Fibroblast of peridontal ligament (primary cell): Measurements from ENCODE around the gene XRN1.
"Not testable (repeated sequence)": the region's sequence is repeated elsewhere in the genome, so short reads cannot be mapped to it uniquely, and the experiment has no call there.

Experiments
- DNase-seq: peaks from one replicate; pipeline ENCODE4 v3.0.0-alpha.2; 2010; ENCODE audit errors: extremely low read depth

The XRN1 gene, protein sequence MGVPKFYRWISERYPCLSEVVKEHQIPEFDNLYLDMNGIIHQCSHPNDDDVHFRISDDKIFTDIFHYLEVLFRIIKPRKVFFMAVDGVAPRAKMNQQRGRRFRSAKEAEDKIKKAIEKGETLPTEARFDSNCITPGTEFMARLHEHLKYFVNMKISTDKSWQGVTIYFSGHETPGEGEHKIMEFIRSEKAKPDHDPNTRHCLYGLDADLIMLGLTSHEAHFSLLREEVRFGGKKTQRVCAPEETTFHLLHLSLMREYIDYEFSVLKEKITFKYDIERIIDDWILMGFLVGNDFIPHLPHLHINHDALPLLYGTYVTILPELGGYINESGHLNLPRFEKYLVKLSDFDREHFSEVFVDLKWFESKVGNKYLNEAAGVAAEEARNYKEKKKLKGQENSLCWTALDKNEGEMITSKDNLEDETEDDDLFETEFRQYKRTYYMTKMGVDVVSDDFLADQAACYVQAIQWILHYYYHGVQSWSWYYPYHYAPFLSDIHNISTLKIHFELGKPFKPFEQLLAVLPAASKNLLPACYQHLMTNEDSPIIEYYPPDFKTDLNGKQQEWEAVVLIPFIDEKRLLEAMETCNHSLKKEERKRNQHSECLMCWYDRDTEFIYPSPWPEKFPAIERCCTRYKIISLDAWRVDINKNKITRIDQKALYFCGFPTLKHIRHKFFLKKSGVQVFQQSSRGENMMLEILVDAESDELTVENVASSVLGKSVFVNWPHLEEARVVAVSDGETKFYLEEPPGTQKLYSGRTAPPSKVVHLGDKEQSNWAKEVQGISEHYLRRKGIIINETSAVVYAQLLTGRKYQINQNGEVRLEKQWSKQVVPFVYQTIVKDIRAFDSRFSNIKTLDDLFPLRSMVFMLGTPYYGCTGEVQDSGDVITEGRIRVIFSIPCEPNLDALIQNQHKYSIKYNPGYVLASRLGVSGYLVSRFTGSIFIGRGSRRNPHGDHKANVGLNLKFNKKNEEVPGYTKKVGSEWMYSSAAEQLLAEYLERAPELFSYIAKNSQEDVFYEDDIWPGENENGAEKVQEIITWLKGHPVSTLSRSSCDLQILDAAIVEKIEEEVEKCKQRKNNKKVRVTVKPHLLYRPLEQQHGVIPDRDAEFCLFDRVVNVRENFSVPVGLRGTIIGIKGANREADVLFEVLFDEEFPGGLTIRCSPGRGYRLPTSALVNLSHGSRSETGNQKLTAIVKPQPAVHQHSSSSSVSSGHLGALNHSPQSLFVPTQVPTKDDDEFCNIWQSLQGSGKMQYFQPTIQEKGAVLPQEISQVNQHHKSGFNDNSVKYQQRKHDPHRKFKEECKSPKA (N-terminal part only)

DNA sequence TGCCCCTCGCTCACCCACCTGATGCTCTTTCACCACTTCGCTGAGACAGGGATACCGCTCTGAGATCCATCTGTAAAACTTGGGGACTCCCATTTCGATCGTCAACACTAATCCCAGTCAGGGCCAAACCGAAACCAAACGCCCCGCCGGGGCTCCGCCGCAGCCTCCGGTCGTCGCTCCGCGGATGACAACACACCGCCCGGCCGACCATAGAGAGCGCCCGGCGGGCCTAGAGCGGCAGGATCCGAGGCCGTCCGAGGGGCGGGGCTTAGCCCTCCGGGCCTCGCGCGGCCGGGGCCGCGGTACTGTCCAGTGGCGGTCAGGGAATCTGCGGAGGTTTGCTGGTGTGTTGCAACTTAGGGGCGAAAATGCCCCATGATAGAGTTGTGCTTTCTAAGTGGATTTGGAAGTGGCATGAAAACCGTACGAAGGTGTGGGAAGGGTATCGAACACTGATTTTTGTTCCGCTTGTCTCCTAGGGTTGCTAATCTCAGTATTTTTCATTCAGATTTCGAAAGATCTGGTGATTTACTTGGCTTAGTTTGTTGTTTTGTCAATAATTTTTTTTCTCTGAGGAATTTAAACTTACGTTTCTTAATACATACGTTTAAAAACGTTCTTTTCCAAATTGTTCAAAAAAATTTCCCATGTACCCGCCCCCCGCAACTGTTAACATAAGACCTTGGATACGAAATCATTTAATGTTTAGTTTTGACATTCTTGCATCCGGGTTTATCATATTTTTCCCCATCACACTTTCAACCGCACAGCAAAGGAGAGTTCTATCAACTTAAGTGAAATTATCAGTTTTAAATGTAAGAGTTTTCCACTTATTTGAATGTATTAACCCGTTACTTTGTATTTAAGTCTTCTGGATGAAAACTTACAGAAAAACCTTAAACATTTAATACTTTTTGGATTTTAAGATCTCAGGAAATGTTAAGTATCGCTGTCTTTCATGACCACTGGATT lies at the start of gene XRN1:
Gene XRN1, minus strand, starts transcription at position 186 of the 972 bp plus-strand sequence. Its CDS starts 93 bp downstream, at position 93.
- DNase-seq = peak; percentile 91

DNA sequence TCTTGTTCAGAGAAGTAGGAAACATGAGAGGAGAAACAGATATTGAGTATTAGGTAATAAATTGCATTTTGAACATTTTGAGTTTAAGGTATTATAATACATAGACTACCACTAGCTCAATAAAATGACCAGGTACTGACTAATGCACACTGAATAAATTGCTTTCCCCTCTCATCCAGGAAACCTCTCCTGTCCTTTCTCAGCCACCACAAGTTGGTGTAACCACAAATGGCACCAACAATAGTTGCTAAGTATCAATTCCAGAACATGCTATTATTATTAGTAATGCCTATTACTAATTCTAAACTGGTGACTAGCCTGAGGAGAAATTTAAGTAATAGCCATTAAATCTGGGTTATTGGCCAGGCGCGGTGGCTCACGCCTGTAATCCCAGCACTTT lies 47.3 kb upstream of the XRN1 start:
- DNase-seq = no peak

DNA sequence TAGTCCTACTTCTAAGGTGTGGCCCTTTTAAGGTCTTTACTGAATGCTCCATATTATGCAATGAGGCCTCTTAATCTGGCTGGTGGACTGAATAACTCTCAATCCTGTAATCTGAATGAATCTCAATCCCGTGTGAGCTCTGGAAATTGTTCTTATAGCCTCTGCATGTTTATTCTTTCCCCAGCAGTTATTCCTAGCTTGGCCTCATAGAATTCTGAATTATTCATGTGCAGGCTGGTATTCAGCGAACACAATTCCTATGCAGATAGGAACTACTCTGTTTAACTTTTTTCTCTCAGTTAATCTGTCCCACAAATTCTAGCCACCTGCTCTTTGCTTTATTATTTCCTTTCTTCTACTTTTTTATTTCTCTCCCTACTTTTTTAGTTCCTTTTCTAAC lies 44.3 kb upstream of the XRN1 start:
- no peak for DNase-seq

DNA sequence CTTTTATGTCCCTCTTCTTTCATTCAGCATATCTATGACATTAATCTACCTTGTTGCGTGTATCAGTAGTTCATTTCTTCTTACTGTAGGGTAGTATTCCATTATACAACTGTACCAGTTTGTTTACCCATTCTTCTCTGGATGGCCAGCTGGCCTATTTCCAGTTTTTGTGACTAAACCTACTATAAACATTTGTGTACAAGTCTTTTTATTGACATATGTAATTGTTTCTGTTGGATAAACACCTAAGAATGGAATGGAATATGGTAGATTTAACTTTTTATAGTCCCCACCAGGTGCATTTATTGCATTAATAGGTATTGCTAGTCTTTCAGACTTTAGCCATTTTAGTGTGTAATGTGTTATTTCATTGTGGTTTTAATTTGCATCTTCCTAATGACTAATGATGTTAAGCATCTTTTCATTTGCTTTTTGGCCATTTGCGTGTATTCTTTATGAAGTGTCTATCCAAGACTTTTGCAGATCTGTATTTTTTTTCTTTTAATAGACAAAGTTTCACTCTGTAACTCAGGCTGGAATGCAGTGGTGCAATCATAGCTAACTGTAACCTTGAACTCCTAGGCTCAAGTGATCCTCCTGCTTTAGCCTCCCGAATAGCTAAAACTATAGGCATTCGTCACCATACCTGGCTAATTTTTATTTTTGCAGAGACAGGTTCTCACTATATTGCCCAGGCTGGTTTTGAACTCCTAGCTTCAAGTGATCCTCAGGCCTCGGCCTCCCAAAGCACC lies 41.9 kb upstream of the XRN1 start:
- no peak for DNase-seq

DNA sequence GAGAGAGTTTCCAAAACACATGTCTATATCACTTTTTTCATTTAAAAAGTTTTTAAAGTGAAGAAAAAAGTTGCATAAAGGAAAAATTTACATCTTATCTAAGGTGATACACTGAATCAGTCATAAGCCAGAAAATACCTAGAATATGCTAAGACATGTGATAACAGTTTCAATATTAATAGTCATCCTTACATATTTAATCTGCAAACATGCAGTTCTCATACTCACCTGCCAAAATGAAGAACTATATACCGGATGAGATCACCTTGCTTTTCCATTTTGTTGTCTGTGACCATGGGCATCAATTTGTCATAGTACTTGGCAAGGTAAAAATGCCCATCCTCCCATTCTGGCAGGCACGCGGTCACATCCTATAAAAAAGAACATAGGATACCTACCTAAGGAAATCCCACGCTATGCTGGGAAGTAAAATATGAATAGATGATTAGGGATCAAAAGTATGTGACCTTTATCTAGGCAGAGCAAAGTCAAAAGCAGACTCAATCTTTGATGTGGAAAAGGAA lies 37.1 kb upstream of the XRN1 start:
- no peak for DNase-seq

DNA sequence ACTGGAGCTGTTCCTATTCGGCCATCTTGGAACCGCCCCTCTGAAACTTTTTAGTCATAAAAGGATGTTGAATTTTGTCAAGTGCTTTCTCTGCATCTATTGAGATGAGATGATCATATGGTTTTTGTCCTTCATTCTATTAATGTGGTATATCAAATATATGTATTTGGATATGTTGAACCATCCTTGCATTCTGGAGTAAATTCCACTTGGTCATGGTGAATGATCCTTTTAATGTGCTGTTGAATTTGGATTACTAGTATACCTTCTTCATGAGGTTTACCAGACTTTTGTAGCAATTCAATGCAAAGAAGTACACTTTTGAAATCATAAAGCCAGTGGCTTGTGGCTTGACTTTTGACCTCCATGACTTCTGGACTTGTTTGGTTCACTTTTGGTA lies 33.4 kb upstream of the XRN1 start:
- DNase-seq = no peak

DNA sequence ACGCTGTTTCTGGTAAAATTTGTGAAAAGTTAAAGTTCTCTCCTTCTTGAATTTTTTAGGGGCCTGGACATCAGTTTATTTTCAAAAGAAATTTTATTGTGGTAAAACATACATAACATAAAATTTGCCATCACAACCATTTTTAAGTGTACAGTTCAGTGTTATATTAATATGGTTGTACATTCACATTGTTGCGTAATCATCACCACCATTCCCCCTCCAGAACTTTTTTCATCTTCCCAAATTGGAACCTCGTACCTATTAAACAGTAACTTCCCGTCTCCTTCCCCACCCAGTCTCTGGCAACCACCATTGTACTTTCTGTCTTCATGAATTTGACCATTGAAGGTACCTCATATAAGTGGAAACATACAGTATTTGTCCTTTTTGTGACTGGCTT lies 23.0 kb upstream of the XRN1 start:
- DNase-seq = no peak

DNA sequence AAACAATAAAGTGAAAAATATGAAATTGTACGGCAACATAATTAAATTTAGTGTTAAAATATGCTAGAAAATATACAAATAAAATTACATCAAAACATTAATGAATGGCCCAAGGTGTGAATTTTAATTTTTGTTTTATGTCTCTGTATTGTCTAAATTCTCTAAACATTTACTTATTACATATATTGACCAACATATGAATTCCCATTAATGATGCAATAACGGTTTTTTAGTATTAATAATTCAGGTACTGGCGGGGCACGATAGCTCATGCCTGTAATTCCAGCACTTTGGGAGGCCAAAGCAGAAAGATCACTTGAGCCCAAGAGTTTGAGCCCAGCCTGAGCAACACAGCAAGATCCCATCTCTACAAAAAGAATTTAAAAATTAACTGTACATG lies 20.6 kb upstream of the XRN1 start:
- no peak for DNase-seq

DNA sequence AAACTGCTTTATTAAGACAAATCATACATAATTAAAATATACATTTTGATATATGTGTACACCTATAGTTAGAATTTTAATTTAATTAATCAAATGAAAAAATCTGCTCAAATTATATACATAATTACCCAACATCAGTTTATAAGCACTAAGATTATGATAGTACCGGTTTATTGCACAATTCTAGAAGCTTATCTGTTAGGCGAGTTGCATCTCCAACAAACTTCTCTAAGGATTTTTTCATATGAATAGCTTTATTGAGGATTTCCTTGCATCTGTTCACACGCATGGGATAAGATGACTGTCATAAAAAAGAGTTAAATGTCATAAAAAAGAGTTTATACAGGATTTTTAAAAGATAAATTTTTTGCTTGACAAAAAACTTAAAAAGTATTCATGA lies 19.9 kb upstream of the XRN1 start:
- no peak for DNase-seq

DNA sequence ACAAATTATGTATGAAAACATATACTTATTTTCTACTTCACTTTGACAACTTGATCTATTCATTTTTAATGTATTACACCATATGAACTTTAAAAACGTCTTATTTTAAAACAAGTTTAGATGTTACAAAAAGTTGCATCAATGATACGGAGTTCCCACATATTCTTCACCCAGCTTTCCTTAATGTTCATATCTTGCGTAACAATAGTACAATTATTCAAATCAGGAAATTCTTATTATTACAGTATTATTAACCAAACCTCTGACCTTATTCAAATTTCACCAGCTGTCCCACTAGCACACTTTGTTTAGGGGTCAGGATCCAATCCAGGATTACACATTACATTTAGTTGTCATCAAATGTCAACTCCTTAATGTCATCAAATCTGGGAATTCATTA lies 12.9 kb upstream of the XRN1 start:
- no peak for DNase-seq

DNA sequence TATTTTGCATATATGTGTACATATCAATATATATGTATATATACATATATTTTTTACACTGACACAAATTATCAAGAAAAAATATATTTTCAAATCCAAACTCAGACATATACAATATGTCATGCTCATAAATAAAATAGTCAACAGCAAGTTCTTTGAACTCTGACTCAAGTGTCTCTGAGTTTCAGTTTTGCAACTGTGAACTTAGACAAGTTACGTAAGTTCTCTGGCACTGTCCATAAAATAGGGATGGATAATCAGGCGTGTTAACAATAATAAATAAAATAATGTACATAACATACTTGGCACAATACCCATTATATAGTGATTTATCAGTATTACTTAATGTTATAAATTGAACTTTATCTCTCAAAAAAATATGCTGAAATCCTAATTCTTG lies 12.1 kb upstream of the XRN1 start:
- DNase-seq = no peak

DNA sequence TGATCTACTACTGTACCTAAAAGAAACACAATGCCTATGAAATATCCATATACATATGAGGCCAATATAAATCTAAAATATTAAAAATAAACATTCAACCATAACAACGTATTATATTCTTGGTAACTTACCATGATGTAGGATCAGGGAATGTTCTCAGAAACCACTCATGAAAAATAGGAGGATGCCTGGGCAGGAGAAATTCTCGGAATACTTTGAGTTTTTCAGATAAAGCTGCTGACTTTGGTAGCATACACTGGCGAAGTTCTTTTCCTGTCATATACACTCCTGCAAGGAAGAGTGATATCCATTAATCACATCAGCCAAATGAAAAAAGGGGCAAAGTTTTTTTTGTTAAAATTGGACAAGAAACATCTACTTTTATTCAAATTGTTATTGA lies 11.3 kb upstream of the XRN1 start:
- DNase-seq = no peak

DNA sequence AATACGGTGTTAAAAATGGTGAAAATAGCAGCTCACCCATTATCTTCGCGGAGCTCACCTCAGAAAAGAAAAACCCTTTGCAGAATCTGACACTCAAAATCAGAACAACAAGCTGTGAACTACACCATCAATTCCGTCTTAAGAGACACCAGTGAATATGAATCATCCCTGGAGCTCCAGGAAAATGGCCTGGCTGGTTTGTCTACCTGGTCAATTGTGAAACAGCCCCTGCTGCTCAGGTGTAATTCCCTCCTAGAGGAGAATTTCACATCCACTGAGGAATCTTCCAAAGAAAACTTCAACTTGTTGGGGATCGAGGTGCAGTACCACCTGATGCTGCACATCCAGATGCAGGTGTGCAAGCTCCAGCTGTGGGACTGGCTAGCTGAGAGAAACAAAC lies 3.0 kb upstream of the XRN1 start:
- no peak for DNase-seq

DNA sequence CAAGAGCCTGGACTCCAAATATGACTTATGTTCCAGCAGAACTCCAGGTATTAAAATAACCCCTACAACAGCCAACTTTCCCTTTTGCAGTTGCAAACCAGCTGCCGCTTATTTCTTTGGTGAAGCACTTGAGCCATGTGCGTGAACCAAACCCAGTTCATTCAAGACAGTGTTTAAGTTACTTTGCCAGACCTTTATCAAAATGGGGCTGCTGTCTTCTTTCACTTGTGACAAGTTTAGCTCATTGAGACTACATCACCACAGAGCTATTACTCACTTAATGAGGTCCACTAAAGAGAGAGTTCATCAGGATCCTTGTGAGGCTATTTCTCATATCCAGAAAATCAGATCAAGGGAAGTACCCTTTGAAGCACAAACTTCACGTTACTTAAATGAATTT lies 2.4 kb upstream of the XRN1 start:
- DNase-seq = no peak

DNA sequence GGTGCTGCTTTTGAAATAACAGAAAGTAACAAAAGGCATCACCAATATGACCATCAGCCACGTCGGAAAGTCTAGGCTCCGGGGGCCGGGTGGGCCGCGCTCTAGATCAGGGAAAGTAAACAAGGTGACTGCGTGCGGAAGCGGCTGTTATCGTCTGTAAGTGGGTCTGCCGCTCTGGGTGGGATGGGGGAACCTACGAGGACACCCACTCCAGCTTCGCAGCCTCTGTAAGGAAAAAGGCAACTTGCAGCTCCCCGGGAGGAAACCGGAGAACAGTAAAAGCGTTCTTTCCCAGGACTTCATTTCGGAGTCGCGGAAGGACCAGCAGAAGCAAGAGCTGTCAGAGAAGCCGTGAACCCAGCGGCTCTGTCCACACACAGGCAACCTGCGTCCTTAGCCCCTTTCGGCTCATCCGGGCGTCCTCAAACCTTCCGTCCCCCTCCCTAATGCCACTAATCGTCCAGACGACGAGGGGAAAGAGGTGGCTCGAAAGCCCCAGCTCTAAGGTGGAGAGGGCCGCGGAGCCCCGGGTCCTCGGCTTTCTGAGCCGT lies 461 bp downstream of the XRN1 start:
- DNase-seq = peak; percentile 56

DNA sequence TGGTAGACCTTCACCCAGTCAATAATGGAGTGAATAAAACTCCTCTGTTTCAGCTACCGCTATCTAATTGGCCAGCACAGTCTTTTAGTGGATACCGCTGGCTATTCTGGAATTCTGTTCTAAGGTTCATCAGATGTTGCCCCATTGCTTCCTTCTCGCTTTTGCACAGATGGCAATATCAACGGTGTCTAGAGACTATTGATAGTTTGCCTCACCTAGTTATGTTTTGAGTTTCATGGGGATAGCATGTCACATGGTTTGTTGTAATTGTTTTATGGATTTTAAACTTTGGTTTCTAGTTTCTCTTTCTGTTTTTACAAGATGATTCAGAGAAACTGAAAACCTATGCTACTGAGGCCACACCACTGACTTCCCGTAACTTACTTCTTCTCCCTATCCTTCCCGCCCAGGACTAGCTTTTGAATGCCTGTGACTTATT lies 2.0 kb downstream of the XRN1 start:
- peak; percentile 66 for DNase-seq

DNA sequence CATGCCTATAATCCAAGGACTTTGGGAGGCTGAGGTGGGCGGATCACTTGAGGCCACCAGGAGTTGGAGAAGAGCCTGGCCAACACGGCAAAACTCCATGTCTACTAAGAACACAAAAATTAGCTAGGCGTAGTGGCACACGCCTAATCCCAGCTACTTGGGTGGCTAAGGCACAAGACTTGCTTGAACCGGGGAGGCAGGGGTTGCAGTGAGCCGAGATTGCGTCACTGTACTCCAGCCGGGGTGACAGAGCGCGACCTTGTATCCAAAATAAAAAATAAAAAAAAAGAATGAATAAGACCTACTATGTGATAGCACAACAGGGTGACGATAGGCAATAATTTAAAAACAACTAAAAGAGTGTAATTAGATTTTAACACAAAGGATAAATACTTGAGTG lies 3.5 kb downstream of the XRN1 start:
- no peak for DNase-seq

DNA sequence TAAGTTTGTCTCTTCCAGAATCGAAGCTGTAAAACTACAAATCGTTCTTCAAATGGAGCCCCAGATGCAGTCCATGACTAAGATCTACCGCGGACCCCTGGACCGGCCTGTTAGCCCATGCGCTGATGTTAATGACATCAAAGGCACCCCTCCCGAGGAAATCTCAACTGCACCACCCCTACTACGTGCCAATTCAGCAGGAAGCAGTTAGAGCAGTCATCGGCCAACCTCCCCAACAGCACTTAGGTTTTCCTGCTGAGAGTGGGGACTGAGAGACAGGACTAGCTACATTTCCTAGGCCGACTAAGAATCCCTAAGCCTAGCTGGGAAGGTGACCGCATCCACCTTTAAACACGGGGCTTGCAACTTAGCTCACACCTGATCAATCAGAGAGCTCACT lies 4.8 kb downstream of the XRN1 start:
- DNase-seq = not testable (repeated sequence)

DNA sequence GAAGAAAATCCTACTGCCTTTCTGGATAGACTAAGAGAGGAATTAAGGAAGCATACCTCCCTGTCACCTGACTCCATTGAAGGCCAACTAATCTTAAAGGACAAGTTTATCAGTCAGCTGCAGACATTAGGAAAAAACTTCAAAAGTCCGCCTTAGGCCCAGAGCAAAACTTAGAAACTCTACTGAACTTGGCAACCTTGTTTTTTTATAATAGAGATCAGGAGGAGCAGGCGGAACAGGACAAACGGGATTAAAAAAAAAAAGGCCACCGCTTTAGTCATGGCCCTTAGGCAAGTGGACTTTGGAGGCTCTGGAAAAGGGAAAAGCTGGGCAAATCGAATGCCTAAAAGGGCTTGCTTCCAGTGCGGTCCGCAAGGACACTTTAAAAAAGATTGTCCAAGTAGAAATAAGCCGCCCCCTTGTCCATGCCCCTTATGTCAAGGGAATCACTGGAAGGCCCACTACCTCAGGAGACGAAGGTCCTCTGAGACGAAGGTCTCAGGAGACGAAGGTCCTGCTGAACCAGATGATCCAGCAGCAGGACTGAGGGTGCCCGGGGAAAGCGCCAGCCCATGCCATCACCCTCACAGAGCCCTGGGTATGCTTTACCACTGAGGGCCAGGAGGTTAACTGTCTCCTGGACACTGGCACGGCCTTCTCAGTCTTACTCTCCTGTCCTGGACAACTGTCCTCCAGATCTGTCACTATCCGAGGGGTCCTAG lies 8.2 kb downstream of the XRN1 start:
- DNase-seq = not testable (repeated sequence)
